NCI-H82 treated with DMSO at 0.1 percent for 48 hours (cell line): ENCODE results near the gene DYNLRB2.

Source experiments
- DNase-seq: peaks from one replicate; lab custom pipeline; 2025; ENCODE audit not compliant: unreplicated experiment; lab: John Stamatoyannopoulos, UW

DYNLRB2 gene

GRCh38 chr16:80540516-80541305 lies at the start of gene DYNLRB2:
Gene DYNLRB2 (plus strand): TSS chr16:80540993. CDS start chr16:80541077, 84 bp downstream.
- no peak for DNase-seq

DNA sequence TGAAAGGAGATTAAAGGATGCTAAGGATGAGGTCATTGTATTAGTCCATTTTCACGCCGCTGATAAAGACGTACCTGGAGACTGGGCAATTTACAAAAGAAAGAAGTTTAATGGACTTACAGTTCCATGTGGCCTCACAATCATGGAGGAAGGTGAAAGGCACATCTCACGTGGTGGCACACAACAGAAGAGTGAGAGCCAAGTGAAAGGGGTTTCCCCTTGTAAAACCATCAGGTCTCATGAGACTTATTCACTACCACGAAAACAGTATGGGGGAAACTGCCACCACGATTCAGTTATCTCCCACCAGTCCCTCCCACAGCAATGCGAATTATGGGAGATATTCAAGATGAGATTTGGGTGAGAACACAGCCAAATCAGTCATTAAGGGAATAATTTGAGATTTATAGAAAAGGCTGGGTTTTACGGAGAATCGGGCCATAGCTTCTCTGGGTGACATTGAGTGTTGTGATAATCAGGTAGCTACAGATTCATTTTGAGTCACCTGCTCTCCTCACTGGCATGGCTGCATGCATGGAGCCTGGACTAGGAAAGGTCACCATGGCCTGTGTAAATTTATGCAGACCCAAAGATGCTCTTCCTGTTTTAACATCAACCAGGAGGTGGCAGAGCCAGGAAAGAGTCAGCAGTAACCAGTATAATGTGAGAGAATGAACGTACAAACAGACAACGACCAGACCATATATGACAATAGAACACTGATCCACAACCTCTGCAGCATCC lies 40.5 kb upstream of the DYNLRB2 start:
- no peak for DNase-seq

DNA sequence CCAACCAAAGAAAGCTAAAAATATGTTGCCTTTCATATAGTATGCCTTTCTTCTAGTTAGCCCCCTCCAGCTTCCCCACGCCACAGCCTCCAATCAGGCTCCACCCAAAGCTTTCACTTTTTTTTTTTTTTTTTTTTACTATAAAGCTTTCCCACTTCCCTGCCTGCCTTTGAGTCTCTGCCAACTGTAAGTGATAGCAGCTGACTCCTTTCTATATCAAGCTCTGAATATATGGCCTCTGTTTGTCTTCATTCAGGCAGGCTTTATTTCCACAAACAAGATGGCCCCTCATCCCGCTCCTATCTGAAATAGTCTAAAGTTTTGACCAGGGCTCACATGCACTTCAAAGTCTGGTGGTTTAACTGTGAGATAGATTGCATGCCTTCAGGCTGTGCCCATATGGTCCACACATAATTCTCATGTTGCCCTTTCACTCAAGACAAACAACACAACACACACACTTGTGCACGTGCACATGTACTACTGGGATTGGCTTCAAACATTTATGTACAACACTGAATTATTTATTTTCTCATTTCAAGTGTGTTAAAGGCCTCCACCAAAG lies 39.8 kb upstream of the DYNLRB2 start:
- DNase-seq: no peak

- no peak for DNase-seq
Observed at GRCh38 chr16:80503107-80503506, 37.7 kb upstream of the DYNLRB2 start.

DNA sequence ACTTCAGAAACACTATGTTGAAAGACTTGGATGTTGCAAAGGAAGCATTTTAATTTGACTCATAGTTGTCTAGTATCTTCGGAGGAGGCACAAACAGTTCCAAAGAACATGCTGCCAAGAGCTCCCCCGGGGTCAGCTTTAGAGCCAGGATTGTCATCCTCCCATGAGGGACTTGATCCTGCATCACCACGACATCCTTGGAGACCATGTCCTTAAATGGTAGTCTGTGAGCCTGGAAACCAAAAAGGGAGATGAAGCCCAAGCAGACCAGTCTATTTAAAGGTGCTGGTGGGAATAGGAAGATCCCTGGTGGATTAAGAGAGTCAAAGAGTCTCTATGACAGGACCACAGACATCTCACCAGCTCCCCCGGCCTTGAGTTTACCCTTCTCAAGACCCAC lies 33.3 kb upstream of the DYNLRB2 start:
- no peak for DNase-seq

GRCh38 chr16:80509872-80510271 lies 30.9 kb upstream of the DYNLRB2 start:
- DNase-seq: no peak

GRCh38 chr16:80511824-80512592 lies 28.8 kb upstream of the DYNLRB2 start:
- no peak for DNase-seq

- DNase-seq: no peak
Observed at GRCh38 chr16:80512593-80512853, 28.3 kb upstream of the DYNLRB2 start.

- DNase-seq: no peak
Observed at GRCh38 chr16:80515374-80515773, 25.4 kb upstream of the DYNLRB2 start.

DNA sequence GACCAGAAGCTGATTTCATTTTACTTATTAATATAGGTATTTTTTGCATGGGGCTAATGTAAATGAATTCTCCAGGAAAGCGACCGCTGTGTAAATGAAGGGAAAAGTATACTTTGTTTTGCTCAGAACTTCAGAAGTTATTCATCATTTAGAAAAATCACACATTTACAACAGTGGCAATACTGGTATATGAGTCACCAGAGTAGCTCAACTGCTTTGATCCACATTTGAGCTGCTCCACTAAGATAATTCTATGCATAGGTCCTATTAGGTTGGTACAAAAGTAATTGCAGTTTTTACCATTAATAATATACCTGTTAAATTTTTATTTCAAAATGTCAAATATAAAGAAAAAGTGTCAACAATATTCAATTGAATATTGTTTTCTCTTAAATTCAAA lies 22.9 kb upstream of the DYNLRB2 start:
- no peak for DNase-seq

DNA sequence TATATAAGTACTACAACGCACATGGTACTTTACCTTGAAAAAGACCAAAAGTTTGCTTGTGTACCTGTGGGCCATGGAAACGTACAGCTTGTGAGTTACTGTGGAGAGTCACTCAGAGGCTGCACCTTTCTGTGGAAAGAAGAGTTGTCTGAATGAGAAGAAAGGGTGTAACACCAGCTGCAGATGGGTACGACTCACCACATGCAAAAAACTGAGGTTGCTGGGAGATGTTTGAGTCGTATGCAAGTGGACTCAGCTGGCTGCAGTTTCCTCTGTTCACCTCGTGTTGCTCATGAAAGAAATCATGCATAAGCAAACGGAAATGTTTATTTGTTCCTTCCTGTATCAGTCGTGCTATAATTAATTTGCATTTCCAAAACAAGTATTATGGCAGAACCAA lies 22.4 kb upstream of the DYNLRB2 start:
- DNase-seq: no peak

GRCh38 chr16:80519189-80519588 lies 21.6 kb upstream of the DYNLRB2 start:
- no peak for DNase-seq

DNA sequence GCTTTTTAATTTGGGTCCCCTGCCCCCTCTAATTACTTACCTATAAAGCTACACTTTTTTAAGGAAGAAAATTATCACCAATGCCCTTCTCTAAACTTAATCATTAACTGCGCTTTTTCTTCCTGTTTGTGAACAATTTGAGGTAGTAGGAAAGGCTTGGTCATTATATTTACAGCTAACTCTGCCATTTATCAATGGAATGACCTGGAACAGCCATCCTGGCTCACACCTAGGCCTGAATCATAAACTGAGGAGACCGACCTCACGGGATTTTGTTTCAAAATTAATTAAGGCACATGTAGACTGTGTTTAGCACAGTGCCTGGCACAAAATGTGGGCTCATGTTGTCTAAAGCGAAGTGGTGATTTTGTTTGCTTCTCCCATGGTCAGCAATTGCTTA lies 15.4 kb upstream of the DYNLRB2 start:
- no peak for DNase-seq

- no peak for DNase-seq
Observed at GRCh38 chr16:80526418-80527061, 14.3 kb upstream of the DYNLRB2 start.

GRCh38 chr16:80527297-80527696 lies 13.5 kb upstream of the DYNLRB2 start:
- no peak for DNase-seq

DNA sequence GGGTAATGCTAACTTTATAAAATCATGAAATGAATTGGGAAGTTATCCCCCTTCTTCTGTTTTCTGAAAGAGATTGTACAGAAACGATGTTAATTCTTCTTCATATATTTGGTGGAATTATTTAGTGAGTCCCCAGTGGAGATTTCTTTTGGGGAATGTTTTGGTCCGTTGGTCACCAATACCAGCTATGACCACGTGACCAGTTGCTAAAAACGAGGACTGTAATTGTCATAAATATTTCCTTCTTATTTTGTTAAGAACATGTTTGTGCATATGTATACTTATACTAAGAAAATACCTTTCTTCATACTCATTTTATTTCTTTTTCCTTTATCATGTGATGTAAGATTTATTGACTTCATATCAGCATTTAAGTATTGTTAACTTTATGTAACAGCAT lies 10.3 kb upstream of the DYNLRB2 start:
- DNase-seq: no peak

DNA sequence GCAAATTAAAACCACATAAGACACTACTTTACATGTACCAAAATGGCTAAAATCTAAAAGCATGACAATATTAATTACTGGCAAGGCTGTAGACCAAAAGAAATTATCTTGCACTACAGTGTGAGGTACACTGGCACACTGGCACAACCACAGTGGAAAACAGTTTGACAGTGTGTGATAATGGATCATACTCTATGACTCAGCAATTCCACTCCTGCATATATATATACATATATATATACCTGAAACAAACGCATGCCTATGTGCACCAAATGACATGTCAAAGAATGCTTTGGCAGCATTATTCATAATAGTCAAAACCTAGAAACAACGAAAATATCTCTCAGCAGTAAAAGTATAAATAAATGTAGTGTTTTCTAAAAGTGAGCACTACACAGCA lies 4.6 kb upstream of the DYNLRB2 start:
- DNase-seq: no peak

GRCh38 chr16:80541306-80541694 lies 507 bp downstream of the DYNLRB2 start:
- DNase-seq: no peak

- DNase-seq: no peak
Observed at GRCh38 chr16:80543162-80543561, 2.4 kb downstream of the DYNLRB2 start.

DNA sequence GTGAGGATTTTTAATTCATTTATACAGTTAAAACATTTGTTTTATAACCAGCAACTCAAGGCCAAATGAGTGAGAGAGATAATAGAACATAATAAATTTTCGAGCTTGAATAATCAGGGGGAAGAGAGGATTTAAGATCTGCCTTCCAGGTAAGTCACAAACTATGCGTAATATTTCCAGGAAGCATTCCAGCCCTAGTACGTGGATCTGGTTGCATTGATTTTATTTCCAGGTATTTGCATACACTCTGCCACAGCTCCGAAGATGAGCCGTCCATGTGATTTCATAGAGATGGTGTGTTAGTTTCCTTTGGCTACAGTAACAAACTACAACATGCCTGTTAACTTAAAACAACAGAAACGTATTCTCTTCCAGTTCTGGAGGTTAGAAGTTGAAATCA lies 3.5 kb downstream of the DYNLRB2 start:
- DNase-seq: no peak

GRCh38 chr16:80546249-80546648 lies 5.5 kb downstream of the DYNLRB2 start:
- DNase-seq: no peak
